HG02610 (cell line): ENCODE data around the gene TOPBP1.
"Not testable (repeated sequence)": the region's sequence is repeated elsewhere in the genome, so short reads cannot be mapped to it uniquely, and the experiment has no call there.

Source experiments
- ATAC-seq: cut with Tn5 transposase; IDR thresholded peaks from one replicate; pipeline ENCODE4 v1.9.1; 2021; ENCODE audit warnings: mild to moderate bottlenecking, moderate library complexity; ENCODE audit not compliant: unreplicated experiment

The TOPBP1 gene

GRCh38 chr3:133675631-133676335 lies 14.0 kb upstream of the TOPBP1 start:
- no peak for ATAC-seq

GRCh38 chr3:133674290-133674919 lies 12.7 kb upstream of the TOPBP1 start:
- ATAC-seq: no peak

- no peak for ATAC-seq
These were observed 12.0 kb upstream of the TOPBP1 start for GRCh38 chr3:133673746-133674145.

GRCh38 chr3:133672461-133672860 lies 10.7 kb upstream of the TOPBP1 start:
- no peak for ATAC-seq

GRCh38 chr3:133670525-133670995 lies 8.8 kb upstream of the TOPBP1 start:
- no peak for ATAC-seq

- ATAC-seq: no peak
These were observed 8.3 kb upstream of the TOPBP1 start for GRCh38 chr3:133669949-133670524.

GRCh38 chr3:133667118-133667517 lies 5.4 kb upstream of the TOPBP1 start:
- ATAC-seq: no peak

- ATAC-seq: not testable (repeated sequence)
These were observed 3.4 kb upstream of the TOPBP1 start for GRCh38 chr3:133665188-133665587.

GRCh38 chr3:133663569-133664313 lies 2.0 kb upstream of the TOPBP1 start:
- ATAC-seq: peak; percentile 55

- ATAC-seq: peak; percentile 30
These were observed 524 bp upstream of the TOPBP1 start for GRCh38 chr3:133662278-133662651.

- no peak for ATAC-seq
These were observed 1.9 kb downstream of the TOPBP1 start for GRCh38 chr3:133659806-133660205.

- no peak for ATAC-seq
These were observed 5.8 kb downstream of the TOPBP1 start for GRCh38 chr3:133655731-133656515.

GRCh38 chr3:133649486-133650068 lies 12.2 kb downstream of the TOPBP1 start:
- no peak for ATAC-seq

GRCh38 chr3:133644768-133645167 lies 17.0 kb downstream of the TOPBP1 start:
- no peak for ATAC-seq

GRCh38 chr3:133643611-133644010 lies 18.1 kb downstream of the TOPBP1 start:
- no peak for ATAC-seq

- no peak for ATAC-seq
These were observed 20.5 kb downstream of the TOPBP1 start for GRCh38 chr3:133641254-133641653.

- no peak for ATAC-seq
These were observed 28.3 kb downstream of the TOPBP1 start for GRCh38 chr3:133633439-133633838.

- no peak for ATAC-seq
These were observed 32.6 kb downstream of the TOPBP1 start for GRCh38 chr3:133629146-133629545.

GRCh38 chr3:133627789-133628188 lies 34.0 kb downstream of the TOPBP1 start:
- no peak for ATAC-seq

GRCh38 chr3:133620066-133620784 lies 41.5 kb downstream of the TOPBP1 start:
- ATAC-seq: peak; percentile 99
